K562 (cell line): Measurements from ENCODE around the gene GET4. TPM values are rescaled to one million over a fixed set of nuclear protein-coding genes. Genes with fewer than 3 reads are reported as not detected.

Experiments
- ATAC-seq: fragments of 200-7000 bp; cut with Tn5 transposase; 3 replicates; pipeline ENCODE4 v1.9.1; 2020; ENCODE audit warnings: moderate library complexity
- BruUV-seq: library from RNA; stranded (reverse); fragments of 400-500 nt; replicated peaks from 2 replicates; lab custom pipeline; 2021; lab: Mats Ljungman, UMichigan
- CTCF ChIA-PET: fragments of 300-600 bp; formaldehyde crosslinking; extraction: SDS; loops from one replicate; lab custom pipeline; 2021; ENCODE audit warnings: low intra/inter-chr PET ratio; lab: Yijun Ruan, JAX
- POLR2A ChIA-PET: fragments of 300-600, 350-650 bp; sonication (Branson Sonifier 250); formaldehyde crosslinking; extraction: SDS; loops from one replicate; lab custom pipeline; 2021; ENCODE audit warnings: antibody characterized with exemption, inconsistent platforms; lab: Yijun Ruan, JAX
- DNase-seq, 4 experiments: peaks; one replicate each; pipeline versions ENCODE4 v3.0.0 to v3.0.0-alpha.2; 2011 to 2018; ENCODE audit warnings: low spot score in 3 of 4, mixed read lengths in 3 of 4; ENCODE audit errors: extremely low read depth in 1 of 4
- FAIRE-seq: peaks from 2 replicates; lab custom pipeline; 2011; peaks lifted over from hg19 to GRCh38; lab: Jason Lieb, UNC
- H2AFZ ChIP-seq: 2 replicates; pipeline ENCODE4 v1.6.0; 2011; ENCODE audit warnings: low read depth, low read length, control low read depth, inconsistent platforms
- H3K27ac ChIP-seq: fragments of 200-600 bp; 3 replicates; pipeline ENCODE4 v1.8.0; 2011; ENCODE audit warnings: low read depth, mild to moderate bottlenecking, control low read depth, inconsistent platforms, low read length, moderate library complexity, mixed read lengths; ENCODE audit errors: extremely low read depth
- H3K27me3 ChIP-seq, 2 experiments: fragments of 300-600 bp in 1 of 2; 2 replicates in 1 of 2; 3 replicates in 1 of 2; pipeline versions ENCODE4 v1.6.0 to v1.8.0; 2011; ENCODE audit warnings: inconsistent platforms in 2 of 2, low read length in 2 of 2, mild to moderate bottlenecking in 1 of 2, mixed read lengths in 1 of 2, moderate library complexity in 1 of 2; ENCODE audit not compliant: control insufficient read depth in 2 of 2, insufficient read depth in 2 of 2
- H3K36me3 ChIP-seq: fragments of 300-600 bp; 3 replicates; pipeline ENCODE4 v1.8.0; 2011; ENCODE audit warnings: mild to moderate bottlenecking, low read length, inconsistent platforms; ENCODE audit not compliant: control insufficient read depth, insufficient read depth
- H3K4me1 ChIP-seq, 2 experiments: fragments of 200-600 bp in 1 of 2; replicated peaks in 1 of 2; 2 replicates in 1 of 2; 3 replicates in 1 of 2; pipeline versions ENCODE4 v1.5.1 to v1.8.0; 2011; ENCODE audit warnings: inconsistent platforms in 2 of 2, low read length in 2 of 2, mild to moderate bottlenecking in 1 of 2, mixed read lengths in 1 of 2, moderate library complexity in 1 of 2; ENCODE audit not compliant: control insufficient read depth in 2 of 2, insufficient read depth in 2 of 2
- H3K4me2 ChIP-seq: 2 replicates; pipeline ENCODE4 v1.6.1; 2011; ENCODE audit warnings: low read length, control low read depth, inconsistent platforms, mixed read lengths; ENCODE audit not compliant: insufficient read depth
- H3K4me3 ChIP-seq: fragments of 200-600 bp; sonication (generic), shearing (Covaris generic); 2 replicates; pipeline ENCODE4 v1.5.1; 2016; ENCODE audit warnings: control low read depth, inconsistent platforms
- H3K79me2 ChIP-seq: fragments of 200-600 bp; 3 replicates; pipeline ENCODE4 v1.8.0; 2011; ENCODE audit warnings: low read length, inconsistent platforms; ENCODE audit not compliant: control insufficient read depth, insufficient read depth
- H3K9ac ChIP-seq, 2 experiments: 2 replicates each; pipeline versions ENCODE4 v1.6.0 to v1.6.1; 2011; ENCODE audit warnings: low read depth in 2 of 2, low read length in 2 of 2, control low read depth in 1 of 2, inconsistent platforms in 1 of 2, mild to moderate bottlenecking in 1 of 2, mixed read lengths in 1 of 2; ENCODE audit not compliant: insufficient read depth in 1 of 2
- H3K9me1 ChIP-seq: one replicate; pipeline ENCODE4 v1.6.0; 2011; ENCODE audit warnings: inconsistent platforms, mild to moderate bottlenecking, low read length, moderate library complexity; ENCODE audit not compliant: control insufficient read depth, insufficient read depth
- H3K9me3 ChIP-seq: replicated peaks from 2 replicates; pipeline ENCODE4 v1.5.1; 2011; ENCODE audit warnings: low read depth, low read length, inconsistent platforms; ENCODE audit not compliant: control insufficient read depth, insufficient read depth
- H4K20me1 ChIP-seq: replicated peaks from 2 replicates; pipeline ENCODE4 v1.6.1; 2011; ENCODE audit warnings: low read length, inconsistent platforms, mixed read lengths; ENCODE audit not compliant: control insufficient read depth, insufficient read depth
- CBX2 ChIP-seq: fragments of 200-600 bp; sonication (generic); IDR thresholded peaks from one replicate; pipeline ENCODE4 v1.6.1; 2012; ENCODE audit warnings: mild to moderate bottlenecking, low read length, inconsistent platforms; ENCODE audit not compliant: insufficient read depth, poor library complexity, severe bottlenecking
- CCNT2 ChIP-seq: IDR thresholded peaks from 2 replicates; pipeline ENCODE4 v1.6.1; 2011; ENCODE audit warnings: borderline replicate concordance, low read depth, mild to moderate bottlenecking, moderate library complexity, mixed read lengths, low read length; ENCODE audit not compliant: insufficient read length; ENCODE audit errors: extremely low read depth
- MTA3 ChIP-seq: fragments of 450-650 bp; formaldehyde crosslinking; IDR thresholded peaks from 2 replicates; pipeline ENCODE4 v1.6.1; 2017; ENCODE audit warnings: mild to moderate bottlenecking, borderline replicate concordance
- NCOA1 ChIP-seq: fragments of 450-650 bp; IDR thresholded peaks from 2 replicates; pipeline ENCODE4 v1.6.1; 2016; ENCODE audit warnings: low read depth
- POLR2G ChIP-seq: fragments of 200-400 bp; formaldehyde crosslinking; IDR thresholded peaks from 2 replicates; pipeline ENCODE4 v1.6.1; 2017; ENCODE audit warnings: low read depth, mild to moderate bottlenecking, antibody characterized with exemption, low read length, moderate library complexity
- RBFOX2 ChIP-seq: fragments of 200-400 bp; formaldehyde crosslinking; IDR thresholded peaks from 2 replicates; pipeline ENCODE4 v1.6.1; 2017; ENCODE audit warnings: low read depth, mild to moderate bottlenecking, low read length, moderate library complexity
- RBM14 ChIP-seq: fragments of 200-400 bp; formaldehyde crosslinking; IDR thresholded peaks from 2 replicates; pipeline ENCODE4 v1.6.1; 2018; ENCODE audit warnings: low read depth, mild to moderate bottlenecking, low read length, moderate library complexity, borderline replicate concordance; ENCODE audit not compliant: insufficient read depth
- SMAD4 ChIP-seq: fragments of 250-450 bp; sonication (Bioruptor Pico); conservative IDR thresholded peaks from 2 replicates; pipeline ENCODE4 v1.8.0; 2021; ENCODE audit warnings: inconsistent platforms, mild to moderate bottlenecking, moderate library complexity
- STAT5B ChIP-seq: fragments of 250-450 bp; sonication (Bioruptor Pico); IDR thresholded peaks from 2 replicates; pipeline ENCODE4 v1.8.0; 2021; ENCODE audit warnings: mild to moderate bottlenecking, inconsistent platforms
- XRCC3 ChIP-seq: fragments of 450-650 bp; IDR thresholded peaks from 2 replicates; pipeline ENCODE4 v1.6.1; 2017; ENCODE audit warnings: mild to moderate bottlenecking, moderate library complexity
- WGBS: fragments of 100-300 bp; shearing (Covaris generic); methylation state at CpG from one replicate; pipeline ENCODE4 v1.1.6; 2016; ENCODE audit warnings: low coverage, mixed read lengths; ENCODE audit not compliant: insufficient coverage; ENCODE audit errors: missing lambda C conversion rate; 5-methylcytosine and 5-hydroxymethylcytosine counted together
- in situ Hi-C: fragments of 300-500 bp; cut with MboI; formaldehyde crosslinking; loops from 4 replicates; pipeline ENCODE4 v1.15.0; 2018; ENCODE audit warnings: inconsistent platforms, mixed read lengths
- intact Hi-C: fragments of 100-400 bp; cut with micrococcal nuclease; formaldehyde crosslinking; loops from 2 replicates; pipeline ENCODE4 v1.14.2; 2022
- polyA plus RNA-seq, 8 experiments: library from polyadenylated mRNA; depleted of rRNA in 4 of 8; stranded (reverse) in 5 of 8; unstranded in 3 of 8; fragments of >200 nt; fragmentation: Nextera tagmentation in 2 of 8; fragmentation: Illumina TruSeq in 1 of 8; extraction: Ambion mirVana in 2 of 8; extraction: Trizol in 1 of 8; gene quantifications; 2 replicates each; pipeline versions ENCODE4 v1.2.1 to v1.2.3, GENCODE V29; 2011 to 2014; ENCODE audit warnings: inconsistent platforms in 1 of 8, missing spikeins in 1 of 8
- total RNA-seq, 7 experiments: library from RNA; depleted of rRNA in 6 of 7; stranded (reverse); fragments of >200 nt in 6 of 7; fragmentation: Illumina TruSeq in 2 of 7; extraction: Trizol in 2 of 7; gene quantifications; 2 replicates each; pipeline versions ENCODE4 v1.2.1 to v1.2.3, GENCODE V29; 2011 to 2021; ENCODE audit warnings: low replicate concordance in 1 of 7
- TF ChIP-seq, protein P1 (sequence below): fragments of 450-650 bp; formaldehyde crosslinking; IDR thresholded peaks from 2 replicates; pipeline ENCODE4 v1.4.0; 2022; ENCODE audit warnings: mild to moderate bottlenecking, moderate library complexity
- TF ChIP-seq, protein P2 (sequence below): fragments of 450-650 bp; IDR thresholded peaks from 2 replicates; pipeline ENCODE4 v1.6.1; 2017; ENCODE audit warnings: mild to moderate bottlenecking, moderate library complexity
- TF ChIP-seq, protein P3 (sequence below): sonication (generic); formaldehyde crosslinking; IDR thresholded peaks from 2 replicates; pipeline ENCODE4 v1.8.1; 2023; ENCODE audit warnings: mild to moderate bottlenecking, missing genetic modification reagents

The GET4 gene
- total and polyA plus RNA-seq, 9 of the 15 experiments (the other 6 are each of a cell fraction or from before 2014, with no cell fraction given), result 0.99 to 122 (median 40.4) TPM

DNA sequence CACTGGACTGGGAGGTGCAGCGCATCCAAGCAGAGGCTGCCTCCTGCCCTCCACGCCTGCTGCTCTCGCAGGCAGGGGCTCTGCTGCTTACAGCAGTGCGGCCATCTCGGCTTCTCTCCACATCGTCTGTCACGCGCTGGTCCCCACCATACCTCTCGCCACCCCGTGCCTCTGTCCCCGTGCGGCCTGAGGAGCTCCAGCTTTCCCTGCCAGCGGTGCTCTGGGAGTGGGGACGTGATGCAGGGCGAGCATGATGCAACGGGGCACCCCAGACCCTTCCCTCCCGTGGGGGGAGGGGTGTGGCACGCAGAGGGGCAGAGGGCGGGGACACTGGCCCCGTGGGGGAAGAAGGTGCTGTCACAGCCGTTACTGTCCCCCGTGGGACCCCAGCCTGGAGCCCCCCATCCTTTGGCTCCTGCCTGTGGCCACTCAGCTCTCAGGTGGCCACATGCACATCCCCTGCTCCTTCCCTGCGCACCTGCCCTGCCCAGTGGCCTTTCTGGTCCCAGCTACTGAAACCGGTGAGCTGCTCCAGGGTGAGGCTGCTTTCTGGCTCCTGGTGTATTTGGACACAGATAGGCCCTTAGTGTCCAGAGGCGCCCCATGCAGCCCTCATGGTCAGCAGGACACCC, 9.0 kb downstream of the GET4 start:
- Histone ChIP-seq H2AFZ (no peak overlapping the region), H3K27me3 (no peaks in the 10 kb centered on the region; a peak in 1 of 5 replicates), H3K4me1 (peaks cover 0 to 49% of the 10 kb centered on the region in 2 experiments; a peak in 2 of 5 replicates), H3K4me2 (no peak overlapping the region), H3K36me3 (peaks cover 70% of the 10 kb centered on the region; the same call in 2 of the 3 replicates), H3K4me3 (no peak overlapping the region), H3K9ac (peak overlapping the region in 1 of 2 experiments; percentile 6; a peak in 2 of 4 replicates), H3K9me1 (peaks cover 3% of the 10 kb centered on the region), H3K9me3 (no peaks in the 10 kb centered on the region), H3K27ac (no peak overlapping the region), H3K79me2 (peaks cover 90% of the 10 kb centered on the region), H4K20me1 (peaks cover 35% of the 10 kb centered on the region)
- intact Hi-C loops (no loop called here), in situ Hi-C loops (no loop called here)
- 94% methylated on average over 18 of the region's 25 CpGs for WGBS
- TF ChIP-seq, protein P1, sequence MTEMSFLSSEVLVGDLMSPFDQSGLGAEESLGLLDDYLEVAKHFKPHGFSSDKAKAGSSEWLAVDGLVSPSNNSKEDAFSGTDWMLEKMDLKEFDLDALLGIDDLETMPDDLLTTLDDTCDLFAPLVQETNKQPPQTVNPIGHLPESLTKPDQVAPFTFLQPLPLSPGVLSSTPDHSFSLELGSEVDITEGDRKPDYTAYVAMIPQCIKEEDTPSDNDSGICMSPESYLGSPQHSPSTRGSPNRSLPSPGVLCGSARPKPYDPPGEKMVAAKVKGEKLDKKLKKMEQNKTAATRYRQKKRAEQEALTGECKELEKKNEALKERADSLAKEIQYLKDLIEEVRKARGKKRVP, result no peak
- TF ChIP-seq XRCC3 (no peak), POLR2G (peak; percentile 39; the same call in 1 of the 2 replicates), STAT5B (no peak), RBM14 (no peak), MTA3 (no peak), SMAD4 (CRISPR knock-in tag) (no peak), NCOA1 (no peak), CBX2 (no peak), RBFOX2 (peak; percentile 11; the same call in 1 of the 2 replicates), CCNT2 (no peak)
- TF ChIP-seq, protein P2, sequence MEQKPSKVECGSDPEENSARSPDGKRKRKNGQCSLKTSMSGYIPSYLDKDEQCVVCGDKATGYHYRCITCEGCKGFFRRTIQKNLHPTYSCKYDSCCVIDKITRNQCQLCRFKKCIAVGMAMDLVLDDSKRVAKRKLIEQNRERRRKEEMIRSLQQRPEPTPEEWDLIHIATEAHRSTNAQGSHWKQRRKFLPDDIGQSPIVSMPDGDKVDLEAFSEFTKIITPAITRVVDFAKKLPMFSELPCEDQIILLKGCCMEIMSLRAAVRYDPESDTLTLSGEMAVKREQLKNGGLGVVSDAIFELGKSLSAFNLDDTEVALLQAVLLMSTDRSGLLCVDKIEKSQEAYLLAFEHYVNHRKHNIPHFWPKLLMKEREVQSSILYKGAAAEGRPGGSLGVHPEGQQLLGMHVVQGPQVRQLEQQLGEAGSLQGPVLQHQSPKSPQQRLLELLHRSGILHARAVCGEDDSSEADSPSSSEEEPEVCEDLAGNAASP, result no peak
- TF ChIP-seq, protein P3, sequence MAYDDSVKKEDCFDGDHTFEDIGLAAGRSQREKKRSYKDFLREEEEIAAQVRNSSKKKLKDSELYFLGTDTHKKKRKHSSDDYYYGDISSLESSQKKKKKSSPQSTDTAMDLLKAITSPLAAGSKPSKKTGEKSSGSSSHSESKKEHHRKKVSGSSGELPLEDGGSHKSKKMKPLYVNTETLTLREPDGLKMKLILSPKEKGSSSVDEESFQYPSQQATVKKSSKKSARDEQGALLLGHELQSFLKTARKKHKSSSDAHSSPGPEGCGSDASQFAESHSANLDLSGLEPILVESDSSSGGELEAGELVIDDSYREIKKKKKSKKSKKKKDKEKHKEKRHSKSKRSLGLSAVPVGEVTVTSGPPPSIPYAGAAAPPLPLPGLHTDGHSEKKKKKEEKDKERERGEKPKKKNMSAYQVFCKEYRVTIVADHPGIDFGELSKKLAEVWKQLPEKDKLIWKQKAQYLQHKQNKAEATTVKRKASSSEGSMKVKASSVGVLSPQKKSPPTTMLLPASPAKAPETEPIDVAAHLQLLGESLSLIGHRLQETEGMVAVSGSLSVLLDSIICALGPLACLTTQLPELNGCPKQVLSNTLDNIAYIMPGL (CRISPR knock-in tag), result no peak
- ChIA-PET POLR2A (interaction anchor here (0.8 to 1.2 kb wide), 3 partner anchors 10 to 16 kb away, joined by 3 to 5 read pairs (median 4); no protein-coding TSS in a partner anchor), CTCF (no interaction called here)
- no peak for ATAC-seq
- BruUV-seq, result no TSS peak
- FAIRE-seq, result no peak
- no peak for DNase-seq
